Psoas muscle (tissue), 8 donors: ENCODE results near the gene PSMD1. TPM values are rescaled to one million over a fixed set of nuclear protein-coding genes. Genes with fewer than 3 reads are reported as not detected.

Experiments
- ATAC-seq, 4 donors: fragments of 200-7000 bp; cut with Tn5 transposase; one replicate each; pipeline ENCODE4 v1.9.1; 2020; ENCODE audit warnings: moderate library complexity in 3 of 4, mild to moderate bottlenecking in 2 of 4
- DNase-seq, 2 donors: peaks; one replicate each; pipeline ENCODE4 v3.0.0-alpha.2; 2020
- H3K27ac ChIP-seq: fragments of 200-600 bp; one replicate; pipeline ENCODE4 v1.8.0; 2022
- H3K27me3 ChIP-seq, 3 donors: fragments of 200-600 bp in 1 of 3; one replicate each; pipeline versions ENCODE4 v1.6.1 to v1.8.0; 2013 to 2022; ENCODE audit warnings: low read length in 2 of 3, mild to moderate bottlenecking in 2 of 3, moderate library complexity in 1 of 3; ENCODE audit not compliant: insufficient read depth in 3 of 3
- H3K36me3 ChIP-seq, 2 donors: fragments of 200-600 bp in 1 of 2; one replicate each; pipeline versions ENCODE4 v1.6.1 to v1.8.0; 2013 to 2022; ENCODE audit warnings: low read depth in 1 of 2, mild to moderate bottlenecking in 1 of 2, moderate library complexity in 1 of 2; ENCODE audit not compliant: insufficient read depth in 1 of 2
- H3K4me1 ChIP-seq: fragments of 200-600 bp; one replicate; pipeline ENCODE4 v1.8.0; 2022
- H3K4me3 ChIP-seq: fragments of 200-600 bp; one replicate; pipeline ENCODE4 v1.8.0; 2022; ENCODE audit warnings: mild to moderate bottlenecking
- H3K9me3 ChIP-seq: fragments of 200-600 bp; one replicate; pipeline ENCODE4 v1.8.0; 2022
- WGBS, 3 donors: extraction: QIAGEN DNeasy Blood & Tissue Kit; methylation state at CpG; one replicate each; pipeline versions ENCODE4 v1.1.6 to v1.1.7; 2013; 5-methylcytosine and 5-hydroxymethylcytosine counted together
- intact Hi-C, 2 donors: fragments of 100-400 bp; cut with DNase I; formaldehyde crosslinking; loops; one replicate each; pipeline versions ENCODE4 v1.11.0 to v1.14.2; 2022
- polyA plus RNA-seq, 3 donors: library from polyadenylated mRNA; stranded (reverse); fragments of 200-250 nt; gene quantifications; one replicate each; pipeline ENCODE4 v1.2.3, GENCODE V29; 2013
- total RNA-seq, 4 donors: library from RNA; stranded (reverse); fragmentation: NEBNext Ultra II Directional in 2 of 4; extraction: Animal tissue kit (Norgen Biotek cat#: 25700) in 2 of 4; gene quantifications; one replicate each; pipeline versions ENCODE4 v1.2.1 to v1.2.4, GENCODE V29; 2021 to 2023
- TF ChIP-seq, protein P1 (sequence below): fragments of 200-600 bp; IDR thresholded peaks from one replicate; pipeline ENCODE4 v1.8.0; 2022; ENCODE audit warnings: antibody characterized with exemption
- donor health status: healthy with polysubstance abuse.
- donor health status: DM: no; HTN: no; CAD: no; lungs with moderate emphysema.
- donor health status: Bipolar disorder and iron deficiency.
- donor health status: healthy.
- donor health status: DM: yes; HTN: yes; CAD: no.
- donor health status: DM: no; HTN: no; CAD: no.
- donor health status: DM: no; HTN: no; CAD: no.
- donor health status: DM: yes; HTN: yes; CAD: no.

PSMD1 gene
- total and polyA plus RNA-seq, 7 donors, result 74.4 to 170 (median 152) TPM

DNA sequence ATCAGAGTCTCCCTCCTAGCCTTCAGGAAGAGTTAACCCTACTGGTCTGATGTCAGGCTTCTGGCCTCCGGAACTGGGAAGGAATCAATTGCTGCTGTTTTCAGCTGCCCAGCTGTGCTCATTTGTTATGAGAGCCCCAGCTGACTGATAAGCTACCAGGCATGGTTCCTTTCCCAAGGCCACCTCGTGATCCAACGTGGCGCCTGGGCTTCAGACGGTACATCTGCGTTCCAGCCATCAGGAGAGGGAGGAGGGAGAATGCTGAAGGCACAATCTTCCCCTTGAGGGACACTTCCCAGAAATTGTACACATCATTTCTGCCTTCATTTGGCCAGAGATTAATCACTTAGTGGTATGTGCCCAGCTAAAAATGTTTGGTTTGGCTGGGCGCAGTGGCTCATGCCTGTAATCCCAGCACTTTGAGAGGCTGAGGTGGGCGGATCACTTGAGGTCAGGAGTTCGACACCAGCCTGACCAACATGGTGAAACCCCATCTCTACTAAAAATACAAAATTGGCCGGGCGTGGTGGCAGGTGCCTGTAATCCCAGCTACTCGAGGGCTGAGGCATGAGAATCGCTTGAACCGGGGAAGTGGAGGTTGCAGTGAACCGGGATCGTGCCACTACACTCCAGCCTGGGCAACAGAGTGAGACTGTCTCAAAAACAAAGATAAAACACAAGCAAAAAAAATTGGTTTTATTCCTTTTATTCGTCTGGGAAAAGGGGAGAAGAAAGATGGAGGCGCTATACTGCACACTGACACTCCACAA lies 131.3 kb downstream of the PSMD1 start:
- peaks cover 34% of the 10 kb centered on the region for H3K4me1 ChIP-seq
- H3K27ac ChIP-seq, result peak overlapping the region; percentile 85
- peak in 1 of 2 donors; percentile 75 for DNase-seq
- no peaks in the 10 kb centered on the region for H3K9me3 ChIP-seq
- TF ChIP-seq, protein P1, sequence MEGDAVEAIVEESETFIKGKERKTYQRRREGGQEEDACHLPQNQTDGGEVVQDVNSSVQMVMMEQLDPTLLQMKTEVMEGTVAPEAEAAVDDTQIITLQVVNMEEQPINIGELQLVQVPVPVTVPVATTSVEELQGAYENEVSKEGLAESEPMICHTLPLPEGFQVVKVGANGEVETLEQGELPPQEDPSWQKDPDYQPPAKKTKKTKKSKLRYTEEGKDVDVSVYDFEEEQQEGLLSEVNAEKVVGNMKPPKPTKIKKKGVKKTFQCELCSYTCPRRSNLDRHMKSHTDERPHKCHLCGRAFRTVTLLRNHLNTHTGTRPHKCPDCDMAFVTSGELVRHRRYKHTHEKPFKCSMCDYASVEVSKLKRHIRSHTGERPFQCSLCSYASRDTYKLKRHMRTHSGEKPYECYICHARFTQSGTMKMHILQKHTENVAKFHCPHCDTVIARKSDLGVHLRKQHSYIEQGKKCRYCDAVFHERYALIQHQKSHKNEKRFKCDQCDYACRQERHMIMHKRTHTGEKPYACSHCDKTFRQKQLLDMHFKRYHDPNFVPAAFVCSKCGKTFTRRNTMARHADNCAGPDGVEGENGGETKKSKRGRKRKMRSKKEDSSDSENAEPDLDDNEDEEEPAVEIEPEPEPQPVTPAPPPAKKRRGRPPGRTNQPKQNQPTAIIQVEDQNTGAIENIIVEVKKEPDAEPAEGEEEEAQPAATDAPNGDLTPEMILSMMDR, result no peak
- 28 to 40% (median 37%) methylated on average over 18 of the region's 18 CpGs for WGBS, 3 donors
- ATAC-seq, result peak; percentile 44 to 79 (median 68)
- intact Hi-C loops, result no loop called here
- H3K27me3 ChIP-seq, result no peaks in the 10 kb centered on the region
- H3K36me3 ChIP-seq, result no peaks in the 10 kb centered on the region
- no peak overlapping the region for H3K4me3 ChIP-seq

DNA sequence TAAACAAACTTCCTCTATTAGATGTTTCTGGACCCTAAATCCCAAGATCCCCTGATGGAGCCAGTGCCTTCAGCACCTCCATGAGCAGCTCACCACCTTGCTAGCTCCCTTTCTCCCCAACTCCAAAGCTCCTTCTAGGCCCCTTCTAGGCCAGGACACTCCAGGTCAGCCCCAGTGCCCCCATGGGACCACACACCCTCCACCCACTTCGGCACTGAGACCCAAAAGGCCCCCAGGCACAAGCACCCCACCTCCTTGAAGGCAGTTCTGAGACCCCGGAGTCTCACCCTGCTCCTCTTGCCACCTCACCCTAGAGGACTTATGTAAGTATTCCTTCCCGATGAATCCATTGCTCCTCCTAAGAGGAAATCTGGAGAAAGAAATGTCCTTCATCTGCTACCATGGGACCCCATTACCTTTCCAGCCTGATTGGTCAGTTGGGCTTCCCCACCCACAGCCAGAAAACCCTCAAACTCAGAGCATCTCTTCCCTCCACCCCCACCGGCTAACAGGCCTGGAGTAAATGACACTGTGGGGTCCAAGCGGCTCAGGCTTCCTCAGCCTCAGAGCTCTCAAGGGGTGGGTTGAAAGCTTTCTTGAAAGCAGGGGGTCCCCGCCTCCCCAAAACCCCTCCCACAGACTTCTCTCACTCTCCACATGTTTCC lies 132.0 kb downstream of the PSMD1 start:
- 94 to 97% (median 95%) methylated on average over 6 of the region's 6 CpGs for WGBS, 3 donors
- ATAC-seq (no peak), DNase-seq (no peak)
- Histone ChIP-seq H3K27me3 (no peaks in the 10 kb centered on the region), H3K27ac (peak overlapping the region; percentile 85), H3K4me1 (peaks cover 34% of the 10 kb centered on the region), H3K36me3 (no peaks in the 10 kb centered on the region), H3K9me3 (no peaks in the 10 kb centered on the region), H3K4me3 (no peak overlapping the region)
- intact Hi-C loops, result no loop called here
- TF ChIP-seq, protein P1, result no peak

DNA sequence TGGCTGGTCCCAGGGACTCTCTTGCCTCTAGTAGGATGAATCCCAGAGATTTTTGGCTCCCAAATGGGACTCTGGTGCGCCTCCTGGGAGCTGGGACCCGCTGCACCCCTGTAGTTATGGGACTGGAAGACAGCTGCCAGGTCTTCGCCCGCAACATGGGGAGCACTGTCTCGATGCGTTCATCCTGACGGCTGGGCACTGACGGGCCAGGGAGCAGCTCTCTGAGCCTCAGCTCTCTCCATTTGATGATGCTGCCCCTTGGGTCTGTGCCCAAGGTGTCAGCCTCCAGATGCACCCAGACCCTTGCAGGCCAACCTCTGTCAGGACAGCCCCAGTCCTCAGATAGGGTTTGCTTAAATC lies 132.5 kb downstream of the PSMD1 start:
- Histone ChIP-seq H3K9me3 (no peaks in the 10 kb centered on the region), H3K36me3 (no peaks in the 10 kb centered on the region), H3K4me3 (no peak overlapping the region), H3K27me3 (no peaks in the 10 kb centered on the region), H3K27ac (peak overlapping the region; percentile 85), H3K4me1 (peaks cover 34% of the 10 kb centered on the region)
- 93 to 96% (median 94%) methylated on average over 8 of the region's 8 CpGs for WGBS, 3 donors
- intact Hi-C loops, result no loop called here
- no peak for ATAC-seq
- TF ChIP-seq, protein P1, result no peak
- DNase-seq, result no peak

DNA sequence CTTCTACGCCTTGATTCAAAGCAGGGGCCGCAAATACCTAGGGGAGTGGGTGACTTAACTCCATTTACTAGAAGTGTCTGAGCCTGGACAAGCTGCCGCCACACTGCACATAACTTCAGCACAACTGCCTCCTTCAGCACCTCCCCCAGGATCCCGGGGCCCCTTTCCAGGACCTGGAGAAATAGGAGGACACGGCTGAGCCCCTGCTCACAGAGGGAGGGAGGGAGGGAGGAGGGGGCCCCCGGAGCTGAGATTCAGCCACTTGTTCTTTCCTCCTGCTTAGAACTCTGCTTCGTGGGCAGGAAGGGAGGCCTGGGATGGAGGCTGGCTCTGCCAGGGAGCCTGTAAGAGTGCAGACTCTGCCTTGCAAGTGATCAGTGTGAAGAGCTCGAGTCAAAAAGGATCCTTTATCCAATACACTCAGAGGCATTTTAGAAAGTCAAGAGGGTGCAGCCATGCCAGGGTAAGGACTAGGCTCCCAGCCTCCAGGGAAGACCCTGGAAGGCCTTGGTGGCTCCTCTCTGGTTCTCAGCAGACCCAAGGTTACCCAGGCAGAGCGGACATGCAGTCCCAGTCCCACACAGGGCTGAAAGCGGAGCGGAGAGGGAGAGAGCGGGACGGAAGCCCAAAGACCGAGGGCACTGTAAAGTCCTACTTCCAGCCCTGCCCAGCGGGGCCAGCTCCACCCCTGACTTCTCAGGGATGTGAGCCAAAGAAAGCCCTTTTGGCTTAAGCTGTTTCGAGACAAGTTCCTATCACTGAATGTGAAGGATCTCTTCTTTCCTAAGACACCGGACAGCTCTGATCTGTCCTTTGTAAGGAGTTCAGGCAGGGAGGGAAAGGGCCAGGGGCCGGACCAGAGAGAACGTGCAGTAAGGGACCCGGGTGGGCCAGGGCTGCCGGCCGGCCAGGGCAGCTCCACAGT lies 133.2 kb downstream of the PSMD1 start:
- Histone ChIP-seq H3K36me3 (no peaks in the 10 kb centered on the region), H3K9me3 (no peaks in the 10 kb centered on the region), H3K27me3 (no peaks in the 10 kb centered on the region), H3K4me3 (peak overlapping the region; percentile 62), H3K27ac (peak overlapping the region; percentile 85), H3K4me1 (peaks cover 34% of the 10 kb centered on the region)
- ATAC-seq (peak; percentile 67 to 80 (median 72)), DNase-seq (peak; percentile 74 to 76)
- TF ChIP-seq, protein P1, result no peak
- 31 to 61% (median 35%) methylated on average over 22 of the region's 22 CpGs for WGBS, 3 donors
- intact Hi-C loops, result loop anchor here in 1 of 2 donors (10.0 kb wide), 1 partner anchor 85 kb away; no protein-coding TSS in a partner anchor
